ENCODE results near the gene TNNI3K.

The TNNI3K gene

GRCh38 chr1:74266001-74266400, 30.8 kb downstream of the TNNI3K start:
- H3K9me3 ChIP-seq (ENCODE audit: severe bottlenecking) = no peaks in the 10 kb centered on the region
- no peak overlapping the region for H3K27ac ChIP-seq
- DNase-seq = no peak
- no peak overlapping the region for H3K4me3 ChIP-seq (ENCODE audit: low read depth, low read length)
- no peaks in the 10 kb centered on the region for H3K36me3 ChIP-seq
- no peaks in the 10 kb centered on the region for H3K27me3 ChIP-seq (ENCODE audit: insufficient read depth, low read depth, severe bottlenecking)
- TF ChIP-seq CTCF (IDR thresholded peaks at IDR 0.05; ENCODE audit: low read depth, low read length) = no peak

GRCh38 chr1:74271503-74271902, 36.3 kb downstream of the TNNI3K start:
- Histone ChIP-seq H3K4me3 (ENCODE audit: low read depth, low read length) (no peak overlapping the region), H3K27ac (no peak overlapping the region), H3K36me3 (no peaks in the 10 kb centered on the region), H3K27me3 (ENCODE audit: insufficient read depth, low read depth, severe bottlenecking) (no peaks in the 10 kb centered on the region), H3K9me3 (ENCODE audit: severe bottlenecking) (no peaks in the 10 kb centered on the region)
- TF ChIP-seq CTCF (IDR thresholded peaks at IDR 0.05; ENCODE audit: low read depth, low read length) = no peak
- DNase-seq = no peak

GRCh38 chr1:74280642-74281396, 45.6 kb downstream of the TNNI3K start:
- no peak for DNase-seq
- no peak for TF ChIP-seq CTCF (IDR thresholded peaks at IDR 0.05; ENCODE audit: low read depth, low read length)
- Histone ChIP-seq H3K27ac (no peak overlapping the region), H3K4me3 (ENCODE audit: low read depth, low read length) (no peak overlapping the region), H3K27me3 (ENCODE audit: insufficient read depth, low read depth, severe bottlenecking) (no peaks in the 10 kb centered on the region), H3K36me3 (no peaks in the 10 kb centered on the region), H3K9me3 (ENCODE audit: severe bottlenecking) (no peaks in the 10 kb centered on the region)

- TF ChIP-seq CTCF (IDR thresholded peaks at IDR 0.05; ENCODE audit: low read depth, low read length) = no peak
- H3K27me3 ChIP-seq (ENCODE audit: insufficient read depth, low read depth, severe bottlenecking) = no peaks in the 10 kb centered on the region
- DNase-seq = no peak
Measured at GRCh38 chr1:74286414-74286813, 51.2 kb downstream of the TNNI3K start.

GRCh38 chr1:74314438-74314837, 79.3 kb downstream of the TNNI3K start:
- H3K36me3 ChIP-seq = no peaks in the 10 kb centered on the region
- no peak for DNase-seq
- H3K27ac ChIP-seq = no peak overlapping the region
- no peak for TF ChIP-seq CTCF (IDR thresholded peaks at IDR 0.05; ENCODE audit: low read depth, low read length)
- no peaks in the 10 kb centered on the region for H3K27me3 ChIP-seq (ENCODE audit: insufficient read depth, low read depth, severe bottlenecking)
- no peaks in the 10 kb centered on the region for H3K9me3 ChIP-seq (ENCODE audit: severe bottlenecking)
- no peak overlapping the region for H3K4me3 ChIP-seq (ENCODE audit: low read depth, low read length)

More at GRCh38 chr1:74286414-74286813, 51.2 kb downstream of the TNNI3K start:
- Histone ChIP-seq H3K4me3 (ENCODE audit: low read depth, low read length) (no peak overlapping the region), H3K9me3 (ENCODE audit: severe bottlenecking) (peaks cover 8% of the 10 kb centered on the region), H3K27ac (no peak overlapping the region), H3K36me3 (no peaks in the 10 kb centered on the region)

- TF ChIP-seq CTCF (IDR thresholded peaks at IDR 0.05; ENCODE audit: low read depth, low read length) = no peak
- Histone ChIP-seq H3K9me3 (ENCODE audit: severe bottlenecking) (no peaks in the 10 kb centered on the region), H3K4me3 (ENCODE audit: low read depth, low read length) (no peak overlapping the region), H3K27ac (no peak overlapping the region), H3K27me3 (ENCODE audit: insufficient read depth, low read depth, severe bottlenecking) (no peaks in the 10 kb centered on the region), H3K36me3 (no peaks in the 10 kb centered on the region)
- DNase-seq = no peak
Measured at GRCh38 chr1:74316302-74316701, 81.1 kb downstream of the TNNI3K start.

Measured in WERI-Rb-1 (cell line).